Right lobe of liver (tissue), 6 donors: ENCODE results near the gene NR5A2. TPM values are rescaled to one million over a fixed set of nuclear protein-coding genes. Genes with fewer than 3 reads are reported as not detected.

Experiments used
- ATAC-seq, 4 donors: fragments of 200-7000 bp; cut with Tn5 transposase; one replicate each; pipeline ENCODE4 v1.9.1; 2020; ENCODE audit warnings: mild to moderate bottlenecking in 4 of 4, moderate library complexity in 4 of 4
- DNase-seq, 3 donors: peaks; one replicate each; pipeline ENCODE4 v3.0.0-alpha.2; 2020
- H3K27ac ChIP-seq, 3 donors: fragments of 200-600 bp; one replicate each; pipeline ENCODE4 v1.8.0; 2022
- H3K27me3 ChIP-seq, 2 donors: fragments of 200-600 bp; one replicate each; pipeline ENCODE4 v1.8.0; 2022
- H3K36me3 ChIP-seq, 4 donors: fragments of 200-600 bp; sonication (generic) in 1 of 4; one replicate each; pipeline versions ENCODE4 v1.5.1 to v1.8.0; 2017 to 2022; ENCODE audit warnings: control low read depth in 1 of 4
- H3K4me1 ChIP-seq, 4 donors: fragments of 200-600 bp; sonication (generic) in 1 of 4; one replicate each; pipeline versions ENCODE4 v1.5.1 to v1.8.0; 2017 to 2022; ENCODE audit warnings: control low read depth in 1 of 4
- H3K4me3 ChIP-seq, 3 donors: fragments of 200-600 bp; one replicate each; pipeline ENCODE4 v1.8.0; 2022
- H3K9me3 ChIP-seq, 4 donors: fragments of 200-600 bp; sonication (generic) in 1 of 4; one replicate each; pipeline versions ENCODE4 v1.5.1 to v1.8.0; 2017 to 2022; ENCODE audit warnings: control low read depth in 1 of 4
- CTCF ChIP-seq, 4 donors: fragments of 200-600 bp in 3 of 4; fragments of 450-650 bp in 1 of 4; IDR thresholded peaks; one replicate each; pipeline versions ENCODE4 v1.5.1 to v1.8.0; 2016 to 2022; ENCODE audit warnings: antibody characterized with exemption in 4 of 4, mild to moderate bottlenecking in 2 of 4
- POLR2A ChIP-seq: fragments of 450-650 bp; IDR thresholded peaks from one replicate; pipeline ENCODE4 v1.6.1; 2017; ENCODE audit warnings: antibody characterized with exemption, mild to moderate bottlenecking
- WGBS: methylation state at CpG from one replicate; pipeline ENCODE4 v1.1.6; 2018; ENCODE audit warnings: low coverage, low lambda C conversion rate; ENCODE audit not compliant: insufficient coverage; ENCODE audit errors: missing lambda C conversion rate; 5-methylcytosine and 5-hydroxymethylcytosine counted together
- intact Hi-C, 2 donors: fragments of 100-400 bp; cut with DNase I; formaldehyde crosslinking; loops; one replicate each; pipeline versions ENCODE4 v1.11.2 to v1.14.1; 2022
- total RNA-seq, 6 experiments: library from RNA; depleted of rRNA in 2 of 6; stranded (reverse); fragments of >200 nt in 2 of 6; fragmentation: NEBNext Ultra II Directional in 3 of 6; extraction: Animal tissue kit (Norgen Biotek cat#: 25700) in 3 of 6; gene quantifications; one replicate each; pipeline versions ENCODE4 v1.1.0 to v1.2.4, GENCODE V29; 2016 to 2023
- donor health status: DM: no; HTN: yes; CAD: no.
- donor health status: DM: no; HTN: no; CAD: no.
- donor health status: DM: no; HTN: no; CAD: no.
- donor health status: DM: no; HTN: yes; CAD: no.
- donor health status: DM: no; HTN: yes; CAD: no.

Gene NR5A2
- total RNA-seq, 6 experiments from 2014 or later, result 20.4 to 35.0 (median 28.5) TPM

GRCh38 chr1:200150721-200151120 is 123.2 kb downstream of the NR5A2 start:
- DNase-seq (no peak), ATAC-seq (peak; percentile 60 to 81 (median 69))
- no peaks in the 10 kb centered on the region for H3K27me3 ChIP-seq
- H3K4me3 ChIP-seq, result no peak overlapping the region
- H3K4me1 ChIP-seq, result peaks cover 0 to 17% (median 7%) of the 10 kb centered on the region in 4 donors
- no peaks in the 10 kb centered on the region for H3K9me3 ChIP-seq
- TF ChIP-seq POLR2A, result no peak
- TF ChIP-seq CTCF (IDR thresholded peaks at IDR 0.05), result no peak
- H3K27ac ChIP-seq, result peak overlapping the region in 1 of 3 donors; percentile 30
- WGBS, result 21% methylated on average over 4 of the region's 4 CpGs
- H3K36me3 ChIP-seq, result peaks cover 0 to 6% (median 0%) of the 10 kb centered on the region in 4 donors
- intact Hi-C loops, result no loop called here

- Histone ChIP-seq H3K27me3 (no peaks in the 10 kb centered on the region), H3K36me3 (peaks cover 0 to 6% (median 0%) of the 10 kb centered on the region in 4 donors), H3K9me3 (no peaks in the 10 kb centered on the region), H3K4me1 (peaks cover 0 to 17% (median 7%) of the 10 kb centered on the region in 4 donors), H3K4me3 (no peak overlapping the region), H3K27ac (no peak overlapping the region)
- intact Hi-C loops, result no loop called here
- TF ChIP-seq CTCF (IDR thresholded peaks at IDR 0.05) (no peak), POLR2A (no peak)
- ATAC-seq (no peak), DNase-seq (no peak)
- WGBS, result 65% methylated on average over 2 of the region's 2 CpGs
Measured at GRCh38 chr1:200152336-200152735, 124.8 kb downstream of the NR5A2 start.

- ATAC-seq (peak in 1 of 4 donors; percentile 18), DNase-seq (no peak)
- Histone ChIP-seq H3K4me1 (peaks cover 0 to 17% (median 7%) of the 10 kb centered on the region in 4 donors), H3K27ac (no peak overlapping the region), H3K4me3 (no peak overlapping the region), H3K36me3 (no peaks in the 10 kb centered on the region), H3K27me3 (no peaks in the 10 kb centered on the region), H3K9me3 (no peaks in the 10 kb centered on the region)
- TF ChIP-seq POLR2A, result no peak
- WGBS, result 56% methylated on average over 3 of the region's 3 CpGs
- intact Hi-C loops, result no loop called here
Measured at GRCh38 chr1:200153277-200154055, 126.0 kb downstream of the NR5A2 start.

- intact Hi-C loops, result no loop called here
- H3K4me1 ChIP-seq, result peaks cover 0 to 17% (median 7%) of the 10 kb centered on the region in 4 donors
- no peak overlapping the region for H3K4me3 ChIP-seq
- ATAC-seq (peak; percentile 71 to 89 (median 76)), DNase-seq (no peak)
- TF ChIP-seq CTCF (IDR thresholded peaks at IDR 0.05) (no peak), POLR2A (no peak)
- H3K36me3 ChIP-seq, result no peaks in the 10 kb centered on the region
- H3K9me3 ChIP-seq, result no peaks in the 10 kb centered on the region
- H3K27ac ChIP-seq, result no peak overlapping the region
- H3K27me3 ChIP-seq, result no peaks in the 10 kb centered on the region
Measured at GRCh38 chr1:200154069-200154767, 126.7 kb downstream of the NR5A2 start.

GRCh38 chr1:200157715-200158114 is 130.2 kb downstream of the NR5A2 start:
- no peaks in the 10 kb centered on the region for H3K36me3 ChIP-seq
- no peaks in the 10 kb centered on the region for H3K27me3 ChIP-seq
- H3K4me3 ChIP-seq, result no peak overlapping the region
- H3K27ac ChIP-seq, result no peak overlapping the region
- DNase-seq (no peak), ATAC-seq (no peak)
- peaks cover 0 to 9% (median 5%) of the 10 kb centered on the region in 4 donors for H3K4me1 ChIP-seq
- TF ChIP-seq POLR2A, result no peak
- TF ChIP-seq CTCF (IDR thresholded peaks at IDR 0.05), result no peak
- intact Hi-C loops, result no loop called here
- no peaks in the 10 kb centered on the region for H3K9me3 ChIP-seq
